HG03095 (cell line): Measurements from ENCODE around the gene LMNTD2.

Experiments used
- ATAC-seq: cut with Tn5 transposase; IDR thresholded peaks from one replicate; pipeline ENCODE4 v1.9.1; 2021; ENCODE audit warnings: moderate library complexity; ENCODE audit not compliant: unreplicated experiment

The LMNTD2 gene

DNA sequence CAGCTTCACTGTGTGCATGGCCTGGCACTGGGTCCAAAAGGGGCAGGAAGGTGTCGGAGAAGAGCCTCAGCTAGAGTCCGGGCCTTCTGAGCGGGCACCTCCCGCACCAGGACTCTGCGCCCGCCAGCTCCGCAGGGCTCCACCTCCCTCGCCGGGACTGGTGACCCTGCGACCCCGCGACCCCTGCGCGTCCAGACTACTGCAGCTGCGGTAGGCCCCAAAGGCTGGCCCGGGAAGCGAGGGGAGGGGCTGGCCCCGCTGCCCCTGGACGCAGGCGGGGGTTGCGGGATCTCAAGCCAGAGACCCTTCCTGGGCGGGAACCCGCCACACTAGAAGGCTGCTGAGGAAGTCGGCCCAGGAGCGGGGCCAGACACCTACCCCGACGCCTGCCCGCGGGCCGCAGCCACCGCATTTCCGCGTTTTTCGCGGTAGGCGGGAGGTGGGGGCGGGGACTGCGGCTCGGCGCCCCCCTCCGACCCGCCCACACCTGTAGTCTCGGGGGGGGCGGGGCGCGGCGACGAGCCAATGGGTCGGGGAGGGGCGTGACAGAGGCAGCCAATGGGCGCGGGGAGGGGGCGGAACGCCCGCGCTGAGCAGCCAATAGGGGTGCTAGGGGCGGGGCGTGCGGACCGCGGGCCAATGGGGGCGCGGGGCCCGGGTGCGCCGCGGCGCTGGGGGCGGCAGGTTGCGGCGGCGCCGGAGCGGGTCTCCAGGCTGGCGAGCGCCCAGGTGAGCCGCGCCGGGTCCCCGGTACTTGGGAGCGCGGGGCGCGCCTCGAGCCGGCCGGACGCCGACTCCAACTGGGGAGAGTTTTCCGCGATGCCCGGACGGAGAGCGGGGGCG, at the start of gene LMNTD2, which contains the start of gene RASSF7:
Gene LMNTD2 (minus strand): TSS at position 434 of the 843 bp plus-strand sequence. CDS start 22 bp downstream, at position 412.
Gene RASSF7 (plus strand): TSS at position 666 of the 843 bp plus-strand sequence. CDS start 799 bp downstream, outside the sequence.
- ATAC-seq = peak; percentile 72

DNA sequence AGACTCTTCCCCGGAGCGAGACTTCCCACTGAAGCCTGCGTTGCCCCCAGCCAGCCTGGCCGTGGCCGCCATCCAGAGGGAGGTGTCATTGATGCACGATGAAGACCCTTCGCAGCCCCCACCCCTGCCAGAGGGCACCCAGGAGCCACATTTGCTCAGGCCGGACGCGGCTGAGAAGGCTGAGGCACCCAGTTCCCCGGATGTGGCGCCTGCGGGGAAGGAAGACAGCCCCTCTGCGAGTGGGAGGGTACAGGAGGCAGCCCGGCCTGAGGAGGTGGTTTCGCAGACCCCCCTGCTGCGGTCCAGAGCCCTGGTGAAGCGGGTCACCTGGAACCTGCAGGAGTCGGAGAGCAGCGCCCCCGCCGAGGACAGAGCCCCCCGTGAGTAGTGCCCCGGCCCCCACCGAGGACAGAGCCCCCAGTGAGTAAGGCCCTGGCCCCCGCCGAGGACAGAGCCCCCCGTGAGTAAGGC, 48.8 kb upstream of the LMNTD2 start:
- no peak for ATAC-seq

GRCh38 chr11:608791-609251, 48.3 kb upstream of the LMNTD2 start:
- no peak for ATAC-seq

DNA sequence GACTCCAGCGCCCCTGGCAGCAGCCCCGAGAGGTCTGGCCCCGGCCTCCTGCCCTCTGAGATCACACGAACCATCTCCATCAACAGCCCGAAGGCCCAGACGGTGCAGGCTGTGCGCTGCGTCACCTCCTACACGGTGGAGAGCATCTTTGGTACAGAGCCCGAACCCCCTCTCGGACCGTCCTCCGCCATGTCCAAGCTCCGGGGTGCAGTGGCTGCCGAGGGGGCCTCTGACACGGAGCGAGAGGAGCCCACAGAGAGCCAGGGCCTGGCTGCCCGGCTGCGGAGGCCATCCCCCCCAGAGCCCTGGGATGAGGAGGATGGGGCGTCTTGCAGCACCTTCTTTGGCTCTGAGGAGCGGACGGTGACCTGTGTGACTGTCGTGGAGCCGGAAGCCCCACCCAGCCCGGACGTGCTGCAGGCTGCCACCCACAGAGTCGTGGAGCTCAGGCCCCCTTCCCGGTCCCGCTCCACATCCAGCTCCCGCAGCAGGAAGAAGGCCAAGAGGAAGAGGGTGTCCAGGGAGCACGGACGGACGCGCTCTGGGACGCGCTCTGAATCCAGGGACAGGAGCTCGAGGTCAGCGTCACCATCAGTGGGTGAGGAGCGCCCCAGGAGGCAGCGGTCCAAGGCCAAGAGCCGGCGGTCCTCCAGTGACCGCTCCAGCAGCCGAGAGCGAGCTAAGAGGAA, 47.6 kb upstream of the LMNTD2 start:
- no peak for ATAC-seq

- ATAC-seq = no peak
These were observed 46.7 kb upstream of the LMNTD2 start for GRCh38 chr11:607020-607780.

GRCh38 chr11:606245-606644, 45.7 kb upstream of the LMNTD2 start:
- ATAC-seq = no peak

DNA sequence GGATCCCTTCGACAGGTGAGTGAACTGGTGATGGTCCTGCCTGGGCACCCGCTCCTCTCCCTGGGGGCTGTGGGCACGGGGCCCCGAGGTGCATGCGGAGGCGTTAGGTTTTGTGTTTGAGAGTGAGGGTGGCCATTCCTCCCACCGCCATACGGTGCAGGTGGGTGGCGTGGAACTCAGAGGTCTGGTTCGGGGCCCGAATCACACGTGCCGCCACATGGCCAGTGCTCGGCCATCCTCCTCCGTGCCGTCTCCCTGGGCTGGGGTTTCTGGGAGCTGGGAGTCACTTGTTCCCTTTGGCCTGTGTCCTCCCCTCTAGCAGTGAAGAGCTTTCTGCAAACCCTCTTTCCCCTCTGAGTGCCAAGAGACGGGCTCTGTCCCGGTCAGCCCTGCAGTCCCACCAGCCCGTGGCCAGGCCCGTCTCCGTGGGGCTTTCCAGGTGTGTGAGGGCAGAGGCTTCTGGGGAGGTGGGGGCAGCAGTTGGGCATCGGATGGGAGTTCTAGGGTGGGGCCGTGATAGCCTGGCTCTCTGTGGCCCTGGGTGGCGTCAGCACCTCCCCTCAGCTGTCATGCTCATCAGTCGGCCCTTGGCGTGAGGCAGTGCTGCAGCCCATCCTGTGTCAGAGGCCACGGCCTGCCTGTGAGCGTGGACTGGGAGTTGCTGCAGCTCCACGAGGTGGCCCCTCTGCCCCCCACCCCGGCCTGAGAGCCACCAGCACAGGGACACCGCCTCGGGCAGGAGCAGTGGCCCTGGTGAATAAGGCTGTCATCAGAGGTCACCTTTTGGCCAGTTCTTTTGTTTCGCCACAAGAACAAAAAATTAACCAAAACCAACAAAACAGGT, 45.0 kb upstream of the LMNTD2 start:
- no peak for ATAC-seq

DNA sequence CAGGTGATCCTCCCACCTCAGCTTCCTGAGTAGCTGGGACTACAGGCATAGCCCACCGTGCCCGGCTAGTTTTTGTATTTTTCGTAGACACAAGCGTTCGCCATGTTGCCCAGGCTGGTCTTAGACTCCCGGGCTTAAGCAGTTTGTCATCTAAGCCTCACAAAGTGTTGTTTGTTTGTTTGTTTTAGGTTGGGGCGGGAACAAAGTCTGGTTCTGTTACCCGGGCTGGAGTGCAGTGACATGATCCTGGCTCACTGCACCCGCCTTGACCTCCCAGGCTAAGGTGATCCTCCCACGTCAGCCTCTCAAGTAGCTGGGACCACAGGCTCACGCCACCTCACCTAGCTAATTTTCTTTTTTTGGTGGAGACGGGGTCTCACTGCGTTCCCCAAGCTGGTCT, 42.6 kb upstream of the LMNTD2 start:
- no peak for ATAC-seq

DNA sequence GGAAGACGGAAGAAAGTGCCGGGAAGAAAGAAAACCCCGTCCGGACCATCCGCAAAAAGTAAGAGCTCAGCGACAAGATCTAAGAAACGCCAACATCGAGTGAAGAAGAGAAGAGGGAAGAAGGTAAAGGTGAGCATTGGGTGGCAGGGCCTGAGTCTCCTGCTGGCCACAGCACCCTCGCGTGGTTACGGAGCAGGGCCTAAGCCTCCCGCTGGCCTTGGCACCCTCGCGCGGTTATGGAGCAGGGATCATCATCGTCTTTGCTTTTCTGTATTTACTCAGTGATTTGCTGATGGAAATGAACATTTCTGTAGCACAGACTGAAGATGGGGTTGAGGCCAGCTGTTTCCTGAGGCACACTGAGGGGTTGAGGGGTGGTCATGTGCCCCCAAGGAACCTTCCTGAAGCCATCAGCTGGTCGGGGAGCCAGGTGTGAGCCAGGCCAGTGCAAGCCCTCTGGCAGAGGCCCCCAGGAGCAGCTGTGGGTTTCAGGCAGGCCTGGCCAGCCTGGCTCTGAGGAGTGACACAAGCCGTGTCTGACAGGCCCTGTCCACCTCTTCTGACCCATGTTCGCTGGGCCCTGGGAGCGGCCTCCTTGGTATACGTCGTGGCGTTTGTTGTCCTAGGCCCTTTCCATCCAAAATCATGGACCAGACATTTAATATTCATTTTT, 41.2 kb upstream of the LMNTD2 start:
- no peak for ATAC-seq

GRCh38 chr11:598005-598680, 37.6 kb upstream of the LMNTD2 start:
- no peak for ATAC-seq

DNA sequence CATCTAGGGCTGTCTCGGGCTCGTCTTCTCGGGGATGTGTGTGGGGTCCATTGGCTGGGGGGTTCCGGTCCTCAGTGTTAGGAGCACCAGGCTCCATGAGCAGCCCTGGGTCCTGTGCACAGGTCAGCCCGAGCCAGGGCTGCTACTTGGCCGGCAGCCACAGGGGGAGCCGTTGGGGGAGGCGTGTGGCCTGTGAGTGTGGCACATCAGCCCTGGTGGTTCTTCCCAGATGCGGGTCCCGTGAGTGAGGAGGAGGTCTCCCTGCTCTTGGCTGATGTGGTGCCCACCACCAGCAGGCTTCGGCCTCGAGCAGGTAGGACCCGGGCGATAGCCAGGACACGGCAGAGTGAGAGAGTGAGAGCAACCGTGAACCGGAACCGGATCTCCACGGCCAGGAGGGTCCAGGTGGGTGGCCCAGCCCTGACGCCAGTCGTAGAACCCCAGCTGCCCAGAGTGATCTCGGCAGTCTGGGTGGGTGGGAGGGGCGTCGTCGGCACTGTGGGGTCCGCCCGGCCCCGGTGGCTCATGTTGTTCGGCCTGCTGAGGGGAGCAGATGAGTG, 36.7 kb upstream of the LMNTD2 start:
- no peak for ATAC-seq

- ATAC-seq = no peak
These were observed 35.8 kb upstream of the LMNTD2 start for GRCh38 chr11:596374-596773.

GRCh38 chr11:595400-595799, 34.9 kb upstream of the LMNTD2 start:
- ATAC-seq = no peak

DNA sequence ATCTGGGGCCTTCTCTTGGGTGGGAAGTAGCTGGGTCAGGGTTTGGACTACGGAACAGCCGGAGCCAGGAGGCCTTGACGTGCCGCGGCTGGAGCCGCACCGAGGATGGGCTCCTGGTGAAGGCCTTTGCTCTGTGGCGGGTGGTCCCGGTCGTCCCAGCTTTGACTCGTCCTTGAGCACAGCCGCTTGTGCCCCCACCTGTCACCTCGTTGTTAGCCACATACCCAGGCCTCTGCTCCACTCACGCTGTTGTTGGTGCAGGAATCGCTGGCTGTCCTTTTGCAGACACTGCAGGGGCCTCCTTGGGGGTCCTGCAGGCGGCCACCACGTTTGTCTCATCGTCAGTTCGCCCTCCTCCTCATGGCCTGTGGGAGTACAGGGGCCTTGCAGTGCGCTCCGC, 32.8 kb upstream of the LMNTD2 start:
- no peak for ATAC-seq

DNA sequence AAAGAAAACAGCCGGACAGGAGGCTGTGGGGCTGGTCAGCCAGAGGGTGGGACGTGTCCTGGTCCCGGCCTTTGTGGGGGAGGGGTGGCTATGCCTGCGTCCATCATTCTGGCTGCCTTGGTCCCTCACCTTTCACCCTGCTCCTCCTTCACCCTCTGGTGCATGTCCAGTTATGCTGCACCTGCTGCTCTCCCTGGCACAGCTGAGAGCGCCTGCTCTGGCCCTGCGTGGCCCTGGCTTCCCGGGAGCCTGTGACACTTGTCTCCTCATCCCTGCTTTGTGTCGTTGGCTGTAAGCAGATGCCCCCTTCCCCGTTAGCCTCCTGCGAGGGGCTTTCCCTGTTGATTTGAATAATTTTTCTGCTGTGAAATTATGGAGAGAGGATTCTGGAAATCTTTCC, 32.4 kb upstream of the LMNTD2 start:
- no peak for ATAC-seq

GRCh38 chr11:592501-592900, 32.0 kb upstream of the LMNTD2 start:
- no peak for ATAC-seq

DNA sequence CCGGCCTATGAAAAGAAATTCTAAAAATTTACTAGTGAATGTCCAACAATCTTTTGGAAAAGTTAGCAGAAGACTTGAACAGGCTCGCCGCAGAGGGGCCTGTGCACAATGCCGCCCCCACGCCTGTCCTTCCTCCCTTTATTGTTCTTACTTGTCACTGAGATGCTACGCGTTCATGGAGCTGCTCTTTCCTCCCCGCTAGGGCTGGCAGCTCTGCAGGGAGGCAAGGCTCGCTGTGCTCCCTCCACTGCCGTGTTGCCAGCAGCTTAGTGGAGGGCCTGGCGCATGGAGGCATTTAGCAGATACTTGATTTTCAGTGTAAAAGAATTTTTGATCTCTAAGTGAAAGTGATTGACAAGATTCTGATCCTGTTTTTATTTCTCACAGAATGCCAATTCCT, 30.5 kb upstream of the LMNTD2 start:
- ATAC-seq = no peak

DNA sequence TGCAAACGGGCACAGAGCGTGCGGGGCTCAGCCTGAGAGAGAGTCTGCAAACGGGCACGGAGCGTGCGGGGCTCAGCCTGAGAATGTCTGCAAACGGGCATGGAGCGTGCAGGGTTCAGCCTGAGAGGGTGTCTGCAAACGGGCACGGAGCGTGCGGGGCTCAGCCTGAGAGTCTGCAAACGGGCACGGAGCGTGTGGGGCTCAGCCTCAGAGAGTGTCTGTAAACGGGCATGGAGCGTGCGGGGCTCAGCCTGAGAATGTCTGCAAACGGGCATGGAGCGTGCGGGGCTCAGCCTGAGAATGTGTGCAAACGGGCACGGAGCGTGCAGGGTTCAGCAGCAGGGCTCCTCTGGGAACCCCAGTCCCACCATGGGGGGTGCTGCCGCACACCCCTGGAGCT, 29.3 kb upstream of the LMNTD2 start:
- no peak for ATAC-seq

DNA sequence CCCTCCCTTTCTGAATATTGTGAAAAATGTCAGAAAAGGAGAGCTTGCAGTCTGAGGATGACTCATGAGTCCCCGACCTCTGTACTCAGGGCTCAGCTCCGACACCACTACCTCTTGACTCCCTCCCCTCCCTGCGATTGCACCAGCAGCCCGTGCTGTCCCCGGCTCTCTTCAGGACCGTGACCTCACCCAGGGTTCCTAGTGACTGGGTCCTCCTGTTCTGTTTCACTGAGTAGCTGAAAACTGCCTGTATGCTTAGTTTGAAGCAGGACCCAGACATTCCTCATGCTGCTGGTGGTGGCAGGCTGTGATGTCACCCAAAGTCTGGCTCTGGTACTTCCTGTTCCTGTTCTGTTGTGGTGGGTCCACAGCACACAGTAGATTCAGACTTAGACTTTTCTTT, 27.4 kb upstream of the LMNTD2 start:
- no peak for ATAC-seq
